Heart left ventricle (tissue), 13 donors: ENCODE data around the gene MRPL27.

Source experiments
- POLR2A ChIP-seq, 2 donors: fragments of 450-650 bp; IDR thresholded peaks; one replicate each; pipeline ENCODE4 v1.6.1; 2017; ENCODE audit warnings: antibody characterized with exemption in 2 of 2, mild to moderate bottlenecking in 2 of 2, moderate library complexity in 2 of 2
- TF ChIP-seq, protein P1 (sequence below), 12 donors: fragments of 200-600 bp; sonication (generic) in 4 of 12; IDR thresholded peaks; one replicate each; pipeline versions ENCODE4 v1.5.0 to v1.8.0; 2018 to 2022; ENCODE audit warnings: antibody characterized with exemption in 12 of 12, mild to moderate bottlenecking in 5 of 12
- donor health status: ischemic (EF 13 %, LVEDD 7.1; RV severe dilation, severe dysfunction).
- donor health status: DM: no; HTN: yes; CAD: no.
- donor health status: DM: no; HTN: no; CAD: no.
- donor health status: ischemic (EF 25% LVEDD 6.9; RV normal size, moderate dysfunction).
- donor health status: ischemic (EF 25% LVEDD 5.7; RV mildly dilated, moderate dysfunction).
- donor health status: ischemic (EF 35%, LVEDD 5.7; RV mildly dilated, moderate dysfunction).
- donor health status: nonischemic (EF 11% LVEDD 7.7; RV severe dilation, severe dysfunction).
- donor health status: DM: yes; HTN: yes; CAD: no.
- donor health status: PGD.
- donor health status: ischemic (EF 29% LVEDD 5.4; RV normal size, mild dysfunction).
- donor health status: nonischemic (EF 23%, LVEDD 6.1; RV moderate dilation, normal function).

DNA sequence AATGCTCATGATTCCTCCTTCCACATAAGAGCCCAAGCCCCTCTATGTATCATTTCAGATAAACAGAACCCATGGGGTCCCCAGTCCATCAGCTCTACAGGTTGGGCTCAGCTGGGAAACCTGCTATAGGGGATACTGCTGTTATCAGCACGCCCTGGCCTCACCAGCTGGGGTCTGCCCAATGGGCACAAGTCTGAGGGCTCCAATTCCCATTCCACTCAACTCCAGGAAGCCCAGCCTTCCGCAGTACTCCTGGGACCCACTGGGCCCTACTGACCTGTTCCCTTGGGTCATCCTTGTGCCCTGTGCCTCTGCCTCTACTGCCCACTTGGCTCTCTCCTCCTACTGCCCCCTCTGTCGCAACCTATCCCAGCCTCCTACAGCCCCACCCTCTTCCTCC lies 43.3 kb downstream of the MRPL27 start:
- TF ChIP-seq, protein P1, sequence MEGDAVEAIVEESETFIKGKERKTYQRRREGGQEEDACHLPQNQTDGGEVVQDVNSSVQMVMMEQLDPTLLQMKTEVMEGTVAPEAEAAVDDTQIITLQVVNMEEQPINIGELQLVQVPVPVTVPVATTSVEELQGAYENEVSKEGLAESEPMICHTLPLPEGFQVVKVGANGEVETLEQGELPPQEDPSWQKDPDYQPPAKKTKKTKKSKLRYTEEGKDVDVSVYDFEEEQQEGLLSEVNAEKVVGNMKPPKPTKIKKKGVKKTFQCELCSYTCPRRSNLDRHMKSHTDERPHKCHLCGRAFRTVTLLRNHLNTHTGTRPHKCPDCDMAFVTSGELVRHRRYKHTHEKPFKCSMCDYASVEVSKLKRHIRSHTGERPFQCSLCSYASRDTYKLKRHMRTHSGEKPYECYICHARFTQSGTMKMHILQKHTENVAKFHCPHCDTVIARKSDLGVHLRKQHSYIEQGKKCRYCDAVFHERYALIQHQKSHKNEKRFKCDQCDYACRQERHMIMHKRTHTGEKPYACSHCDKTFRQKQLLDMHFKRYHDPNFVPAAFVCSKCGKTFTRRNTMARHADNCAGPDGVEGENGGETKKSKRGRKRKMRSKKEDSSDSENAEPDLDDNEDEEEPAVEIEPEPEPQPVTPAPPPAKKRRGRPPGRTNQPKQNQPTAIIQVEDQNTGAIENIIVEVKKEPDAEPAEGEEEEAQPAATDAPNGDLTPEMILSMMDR (IDR thresholded peaks at IDR 0.05) = no peak
- no peak for TF ChIP-seq POLR2A (IDR thresholded peaks at IDR 0.05)
